Breast epithelium (tissue), 3 donors: ENCODE results near the gene TMUB2. TPM values are rescaled to one million over a fixed set of nuclear protein-coding genes. Genes with fewer than 3 reads are reported as not detected.

Experiments used
- total RNA-seq, 3 donors: library from RNA; depleted of rRNA; stranded (reverse); fragments of >200 nt; gene quantifications; one replicate each; pipeline ENCODE4 v1.1.0, GENCODE V29; 2016

Gene TMUB2
- total RNA-seq, 3 donors from 2014 or later: 36.0 to 52.0 (median 40.6) TPM

Other genes starting within 250 kb of the TMUB2 start
- not detected for gene PPY, start 244.5 kb upstream of the TMUB2 start, total RNA-seq
- under 1 TPM in 2 of 3 donors, not detected in 1; 0.88 to 0.98 TPM for gene PYY, start 233.0 kb upstream of the TMUB2 start, total RNA-seq
- 1 to 10 TPM in 2 of 3 donors, under 1 TPM in 1; 0.16 to 5.2 (median 4.7) TPM for gene NAGS, start 182.3 kb upstream of the TMUB2 start, total RNA-seq
- gene TMEM101, start 172.0 kb upstream of the TMUB2 start, total RNA-seq: 10 to 100 TPM; 28.6 to 80.8 (median 41.0) TPM
- gene LSM12, start 120.3 kb upstream of the TMUB2 start, total RNA-seq: 10 to 100 TPM; 36.8 to 45.4 (median 43.6) TPM
- gene G6PC3, start 116.2 kb upstream of the TMUB2 start, total RNA-seq: 10 to 100 TPM; 34.7 to 39.8 (median 35.4) TPM
- 10 to 100 TPM; 66.5 to 79.3 (median 75.4) TPM for gene HDAC5, start 63.3 kb upstream of the TMUB2 start, total RNA-seq
- 1 to 10 TPM; 1.2 to 2.1 (median 1.6) TPM for gene HROB, start 45.0 kb upstream of the TMUB2 start, total RNA-seq
- gene ASB16, start 16.3 kb upstream of the TMUB2 start, total RNA-seq: under 1 TPM in 2 of 3 donors, not detected in 1; 0.29 to 0.33 TPM
- 10 to 100 TPM; 34.7 to 45.8 (median 38.3) TPM for gene ATXN7L3, start 12.9 kb downstream of the TMUB2 start, total RNA-seq
- gene UBTF, start 32.7 kb downstream of the TMUB2 start, total RNA-seq: 10 to 100 TPM; 50.1 to 65.1 (median 60.6) TPM
- under 1 TPM in 1 of 3 donors, not detected in 2; 0.33 TPM for gene SLC4A1, start 81.2 kb downstream of the TMUB2 start, total RNA-seq
- gene RUNDC3A, start 121.6 kb downstream of the TMUB2 start, total RNA-seq: 1 to 10 TPM in 1 of 3 donors, under 1 TPM in 1, not detected in 1; 0.48 to 1.6 TPM
- gene SLC25A39, start 137.9 kb downstream of the TMUB2 start, total RNA-seq: 10 to 100 TPM; 53.1 to 88.2 (median 64.2) TPM
- 100 to 1,000 TPM; 166 to 372 (median 252) TPM for gene GRN, start 158.3 kb downstream of the TMUB2 start, total RNA-seq
- 1 to 10 TPM in 2 of 3 donors, under 1 TPM in 1; 0.88 to 2.9 (median 2.7) TPM for gene FAM171A2, start 176.9 kb downstream of the TMUB2 start, total RNA-seq
- 1 to 10 TPM in 2 of 3 donors, under 1 TPM in 1; 0.66 to 1.2 (median 1.1) TPM for gene ITGA2B, start 202.7 kb downstream of the TMUB2 start, total RNA-seq